AG09309 (cell line): ENCODE results near the gene SUGP1.

Source experiments
- DNase-seq: peaks from one replicate; pipeline ENCODE4 v3.0.0-alpha.2; 2010; ENCODE audit warnings: low read depth
- H3K4me3 ChIP-seq: 2 replicates; pipeline ENCODE4 v1.5.1; 2011; ENCODE audit warnings: mild to moderate bottlenecking, low read depth, low read length, moderate library complexity; ENCODE audit not compliant: control insufficient read depth
- TF ChIP-seq, protein P1 (sequence below): IDR thresholded peaks from 2 replicates; pipeline ENCODE4 v1.5.1; 2011; ENCODE audit warnings: mild to moderate bottlenecking, low read depth, low read length, inconsistent platforms; ENCODE audit not compliant: insufficient read depth, control insufficient read depth; ENCODE audit errors: missing control alignments

Gene SUGP1

DNA sequence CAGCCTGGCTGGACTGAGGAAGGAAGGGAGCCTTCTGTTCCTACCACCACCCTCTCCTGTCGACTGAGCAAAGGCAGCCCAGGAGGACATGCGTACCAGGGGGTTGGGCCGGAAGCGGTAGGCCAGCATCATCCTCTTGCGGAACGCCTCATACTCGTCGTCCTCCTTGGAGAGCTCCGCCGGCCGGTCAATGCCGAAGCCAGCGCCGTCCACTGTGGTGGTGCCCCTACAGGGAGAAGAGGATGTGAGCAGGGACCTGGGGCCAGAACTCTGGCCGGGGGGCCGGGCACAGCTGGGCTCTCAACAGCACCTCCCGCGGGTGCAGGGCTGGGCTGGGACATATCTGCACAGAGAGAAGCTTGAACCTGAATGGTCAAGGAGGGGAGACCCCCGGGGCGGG lies 43.5 kb downstream of the SUGP1 start:
- no peak for DNase-seq
- TF ChIP-seq, protein P1, sequence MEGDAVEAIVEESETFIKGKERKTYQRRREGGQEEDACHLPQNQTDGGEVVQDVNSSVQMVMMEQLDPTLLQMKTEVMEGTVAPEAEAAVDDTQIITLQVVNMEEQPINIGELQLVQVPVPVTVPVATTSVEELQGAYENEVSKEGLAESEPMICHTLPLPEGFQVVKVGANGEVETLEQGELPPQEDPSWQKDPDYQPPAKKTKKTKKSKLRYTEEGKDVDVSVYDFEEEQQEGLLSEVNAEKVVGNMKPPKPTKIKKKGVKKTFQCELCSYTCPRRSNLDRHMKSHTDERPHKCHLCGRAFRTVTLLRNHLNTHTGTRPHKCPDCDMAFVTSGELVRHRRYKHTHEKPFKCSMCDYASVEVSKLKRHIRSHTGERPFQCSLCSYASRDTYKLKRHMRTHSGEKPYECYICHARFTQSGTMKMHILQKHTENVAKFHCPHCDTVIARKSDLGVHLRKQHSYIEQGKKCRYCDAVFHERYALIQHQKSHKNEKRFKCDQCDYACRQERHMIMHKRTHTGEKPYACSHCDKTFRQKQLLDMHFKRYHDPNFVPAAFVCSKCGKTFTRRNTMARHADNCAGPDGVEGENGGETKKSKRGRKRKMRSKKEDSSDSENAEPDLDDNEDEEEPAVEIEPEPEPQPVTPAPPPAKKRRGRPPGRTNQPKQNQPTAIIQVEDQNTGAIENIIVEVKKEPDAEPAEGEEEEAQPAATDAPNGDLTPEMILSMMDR: no peak
- H3K4me3 ChIP-seq: no peak overlapping the region

DNA sequence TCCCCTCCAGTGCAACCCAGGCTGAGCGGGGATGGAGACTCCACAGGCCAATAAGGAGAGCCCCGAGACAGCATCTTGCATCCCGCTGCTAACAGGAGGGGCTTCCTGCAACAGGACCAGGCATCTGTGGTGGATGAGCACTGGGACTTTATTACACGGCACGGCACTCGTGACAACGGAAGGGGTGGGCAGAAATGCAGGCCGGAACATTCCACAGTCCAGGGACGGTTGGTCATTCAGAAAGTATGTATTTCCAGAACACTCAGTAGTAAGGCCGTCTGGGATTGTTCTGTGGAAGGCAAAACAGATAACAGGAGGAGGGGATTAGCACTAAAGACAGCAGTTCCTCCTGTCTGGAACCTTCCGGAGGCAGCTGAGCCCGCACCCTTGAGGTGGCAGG lies 43.9 kb downstream of the SUGP1 start:
- DNase-seq: peak; percentile 48
- TF ChIP-seq, protein P1: no peak
- no peak overlapping the region for H3K4me3 ChIP-seq

DNA sequence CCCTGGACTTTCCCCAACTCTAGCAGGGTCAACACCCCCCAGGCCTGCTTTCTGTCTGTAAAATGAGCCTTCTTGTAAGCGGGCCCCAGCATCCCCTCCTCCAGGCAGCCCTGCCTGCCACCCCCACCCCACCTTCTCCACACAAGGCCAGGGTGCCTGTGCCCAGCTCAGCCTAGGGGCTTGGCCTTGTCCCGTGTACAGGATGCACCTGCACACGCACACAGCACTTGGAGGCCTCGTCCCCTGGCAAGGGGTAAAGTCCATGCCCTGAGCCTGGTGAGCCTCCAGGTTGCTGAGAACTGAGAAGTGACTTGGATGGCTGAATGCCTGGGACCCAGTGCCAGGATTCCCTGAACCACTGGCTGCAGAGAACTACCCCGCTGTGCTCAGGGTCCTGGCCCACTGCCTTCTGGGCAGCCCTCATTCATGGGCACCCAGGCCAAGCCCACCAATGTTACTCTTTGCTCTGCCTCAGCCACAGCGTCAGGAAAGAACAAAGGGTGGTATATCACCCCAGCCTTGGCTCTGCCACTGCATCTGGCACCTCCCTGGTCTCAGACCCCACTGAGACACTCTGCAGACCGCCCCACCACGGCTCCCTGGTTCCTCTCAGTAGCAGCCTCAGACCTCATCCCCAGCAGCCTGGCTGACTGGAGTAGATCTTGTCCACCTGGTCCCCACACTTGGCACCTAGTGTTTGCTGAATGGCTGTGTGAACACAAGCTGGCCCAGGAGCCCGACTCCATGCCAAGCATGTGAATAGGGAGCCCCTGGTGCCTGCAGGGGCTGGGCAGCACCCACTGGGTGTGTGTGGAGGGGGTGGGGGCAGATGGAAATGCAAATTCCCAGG lies 45.4 kb downstream of the SUGP1 start:
- TF ChIP-seq, protein P1: no peak
- no peak overlapping the region for H3K4me3 ChIP-seq
- DNase-seq: no peak

DNA sequence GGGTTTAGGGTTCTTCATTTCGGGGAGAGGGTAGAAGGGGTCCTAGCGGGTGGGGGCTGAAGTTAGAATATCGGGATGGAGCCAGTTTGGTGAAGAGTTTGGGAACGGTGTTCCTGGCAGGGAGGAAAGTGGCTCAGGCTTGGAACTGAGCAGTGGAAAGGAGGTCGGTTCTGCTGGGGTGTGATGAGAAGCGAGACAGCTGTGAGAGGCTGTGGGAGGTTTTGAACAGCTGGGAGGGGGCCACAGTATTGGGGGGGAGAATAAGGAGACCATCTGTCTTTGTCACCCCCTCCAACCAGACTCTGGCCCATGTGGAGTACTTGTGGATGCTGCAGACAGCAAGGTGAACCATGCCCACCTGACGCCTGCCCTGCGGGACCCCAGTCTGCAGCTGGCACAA lies 46.2 kb downstream of the SUGP1 start:
- TF ChIP-seq, protein P1: no peak
- H3K4me3 ChIP-seq: no peak overlapping the region
- DNase-seq: no peak

DNA sequence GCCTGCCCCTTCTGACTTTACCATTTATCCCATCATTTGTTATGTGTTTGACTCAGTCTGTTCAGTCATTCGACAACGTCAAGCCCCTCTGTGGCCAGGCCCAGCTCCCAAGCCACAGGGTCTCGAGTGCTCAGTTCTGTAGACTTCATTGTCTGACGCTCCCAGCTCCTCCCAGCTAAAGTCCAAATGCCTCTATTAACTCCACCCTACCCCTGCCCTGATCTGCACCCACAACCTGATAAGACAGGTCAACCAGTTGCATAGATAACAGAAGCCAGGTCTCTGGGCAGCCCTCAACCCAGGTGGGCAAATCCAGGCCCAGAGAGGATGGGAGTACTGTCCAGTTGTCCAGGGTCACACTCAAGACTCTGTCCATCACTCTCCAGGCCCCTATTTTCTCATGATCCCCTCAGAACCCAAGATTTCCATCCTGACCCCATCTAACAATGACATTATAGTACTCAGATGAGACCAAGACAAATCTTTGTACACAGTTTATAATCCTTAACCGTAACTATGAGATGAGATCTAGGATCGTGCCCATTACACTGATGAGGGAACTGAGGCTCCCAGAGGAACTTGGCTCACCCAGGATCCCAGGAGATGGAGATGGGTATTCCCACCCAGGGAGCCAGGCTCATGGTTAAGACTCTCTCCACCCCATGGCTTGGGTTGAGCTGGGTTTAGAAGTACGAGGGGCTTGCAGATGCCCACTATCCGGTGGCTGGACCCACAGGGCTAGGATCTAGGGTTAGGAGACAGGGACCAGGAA lies 48.3 kb downstream of the SUGP1 start:
- H3K4me3 ChIP-seq: peak overlapping the region; percentile 38; the same call in 1 of the 2 replicates
- DNase-seq: no peak
- TF ChIP-seq, protein P1: no peak

DNA sequence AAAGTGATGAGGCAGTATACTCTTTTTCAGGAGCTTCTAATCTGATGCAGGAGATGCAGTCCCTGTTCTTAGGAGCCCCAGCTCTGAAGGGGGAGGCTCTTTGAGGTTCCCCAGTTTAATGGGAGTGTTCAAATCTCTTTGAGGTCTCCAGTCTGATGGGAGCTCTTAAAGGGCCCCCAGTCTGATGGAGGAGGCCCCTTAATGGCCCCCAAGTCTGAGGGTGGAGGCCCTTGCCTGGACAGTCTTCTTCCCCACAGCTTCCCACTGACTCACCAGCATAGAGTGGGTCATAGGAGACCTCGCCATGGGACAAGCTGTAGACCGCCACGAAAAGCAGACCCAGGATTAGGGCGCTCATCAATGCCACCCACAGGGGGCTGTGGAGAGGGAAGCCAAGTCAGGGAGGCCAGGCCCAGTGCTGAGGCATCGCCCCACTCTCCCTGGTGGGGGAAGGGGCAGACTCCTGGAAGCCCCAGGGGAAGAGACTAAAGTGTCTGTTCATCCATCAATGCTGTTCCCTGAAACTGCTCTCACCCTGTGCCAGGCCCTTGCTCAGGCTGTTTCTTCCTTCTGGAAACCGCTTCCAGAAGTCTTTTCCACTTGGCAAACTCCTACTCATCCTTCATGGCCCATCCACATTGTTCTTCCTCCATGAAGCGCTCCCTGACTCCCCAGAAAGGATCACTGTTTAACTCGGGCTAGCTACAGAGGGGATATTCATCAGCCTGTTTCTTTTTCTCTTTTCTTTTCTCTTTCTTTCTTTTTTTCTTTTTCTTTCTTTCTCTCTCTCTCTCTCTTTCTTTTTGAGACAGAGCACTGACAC lies 49.3 kb downstream of the SUGP1 start:
- no peak overlapping the region for H3K4me3 ChIP-seq
- no peak for DNase-seq
- TF ChIP-seq, protein P1: no peak
